ENCODE measurements around the gene SNX5.
A peak's percentile ranks its signal among the peaks of the same experiment; 100 is the strongest.

The SNX5 gene

DNA sequence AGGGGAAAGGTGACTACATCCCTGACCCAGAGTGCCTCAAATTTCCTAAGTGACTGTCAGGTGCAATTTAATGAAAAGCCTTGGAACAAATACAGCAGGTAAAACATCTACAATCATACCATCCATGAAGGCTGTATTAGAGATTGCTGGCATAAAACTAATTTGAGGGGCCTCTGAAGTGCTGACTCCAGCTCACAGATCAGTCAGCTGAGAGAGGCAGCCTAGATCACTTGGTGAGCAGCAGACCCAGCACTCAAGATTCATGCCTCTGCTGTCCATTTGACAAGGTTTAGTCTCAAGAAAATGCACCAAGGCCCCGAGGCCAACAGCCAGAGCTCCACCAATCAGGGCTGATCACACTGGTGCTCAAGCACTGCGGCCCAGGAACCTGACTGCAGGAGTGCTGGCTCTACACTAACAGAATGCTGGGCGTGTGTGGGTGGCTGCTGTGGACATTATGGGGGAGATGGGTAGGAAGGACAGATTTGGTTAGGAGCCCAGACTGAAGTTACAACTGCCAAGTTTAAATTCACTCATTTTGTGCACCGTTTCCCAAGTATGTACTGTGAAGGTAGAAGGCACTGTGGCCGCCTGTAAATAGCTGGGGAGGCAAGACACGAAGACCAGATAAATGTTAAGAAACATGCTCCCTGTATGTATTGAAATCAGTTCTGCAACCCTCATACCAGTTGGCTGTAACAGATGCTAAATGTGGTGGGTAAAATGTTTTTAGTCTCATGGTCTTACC is 28.2 kb downstream of the SNX5 start:
- no peak for DNase-seq

DNA sequence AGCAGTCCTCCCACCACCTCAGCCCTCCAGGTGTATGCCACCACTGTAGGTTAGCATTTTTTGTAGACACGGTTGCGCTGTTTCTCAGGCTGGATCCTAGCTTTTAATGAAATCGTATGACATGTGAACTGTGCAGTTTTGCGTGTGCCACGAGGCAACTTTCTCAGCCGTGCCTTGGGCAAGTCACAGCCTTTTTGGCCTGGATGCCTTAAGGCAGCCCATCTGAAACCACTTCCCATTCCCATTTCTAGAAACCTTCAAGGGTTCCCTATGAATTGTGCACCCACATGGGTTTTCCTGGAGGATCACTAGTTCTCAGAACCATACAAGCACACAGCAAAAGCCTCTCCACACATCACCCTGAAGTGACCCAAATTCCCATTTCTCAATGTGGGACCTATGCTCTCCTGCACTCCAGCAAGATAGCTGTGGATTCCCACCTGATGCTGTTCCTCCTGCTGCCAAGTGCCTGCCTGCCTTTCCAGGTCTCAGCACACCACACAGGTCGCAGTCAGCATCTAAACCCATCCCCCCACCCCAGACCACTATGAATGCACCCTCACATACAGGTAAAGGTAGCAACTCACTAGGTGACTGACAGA is 28.9 kb downstream of the SNX5 start:
- DNase-seq = no peak

DNA sequence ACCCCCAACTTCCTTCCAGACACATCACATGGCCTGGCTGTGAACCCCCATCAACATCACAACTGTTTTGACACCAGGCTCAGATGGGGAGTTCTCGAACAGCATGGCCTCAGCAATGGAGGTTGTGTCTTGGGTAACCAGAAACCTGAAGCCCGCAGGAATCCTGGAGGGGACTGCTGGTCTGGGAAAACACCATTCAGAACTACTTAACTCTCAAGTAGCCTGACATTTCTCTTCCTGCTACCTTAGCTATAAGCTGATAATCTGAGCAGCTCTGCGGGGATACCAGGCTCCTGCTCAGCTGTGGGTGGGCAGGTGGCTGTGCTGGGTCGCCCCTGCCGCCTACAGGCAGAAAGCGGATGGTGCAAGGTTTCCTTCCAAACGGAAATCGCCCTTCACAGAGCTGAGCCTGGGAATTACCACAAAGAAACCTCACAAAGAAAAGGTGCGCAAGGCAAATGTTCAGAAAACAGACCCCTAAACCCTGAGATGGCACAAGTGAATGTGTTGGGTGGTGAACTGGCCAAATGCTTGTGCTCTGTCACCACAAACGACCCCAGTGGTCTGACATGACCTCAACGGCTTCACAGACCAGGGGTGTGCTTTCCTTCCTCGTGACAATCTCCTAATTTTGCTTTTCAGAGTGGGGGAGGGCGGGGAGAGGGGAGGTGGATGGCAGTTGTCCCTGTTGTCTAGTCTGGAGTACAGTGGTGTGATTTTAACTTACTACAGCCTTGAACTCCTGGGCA is 29.5 kb downstream of the SNX5 start:
- peak in 4 of 5 experiments; percentile 10 to 66 (median 38) for DNase-seq

DNA sequence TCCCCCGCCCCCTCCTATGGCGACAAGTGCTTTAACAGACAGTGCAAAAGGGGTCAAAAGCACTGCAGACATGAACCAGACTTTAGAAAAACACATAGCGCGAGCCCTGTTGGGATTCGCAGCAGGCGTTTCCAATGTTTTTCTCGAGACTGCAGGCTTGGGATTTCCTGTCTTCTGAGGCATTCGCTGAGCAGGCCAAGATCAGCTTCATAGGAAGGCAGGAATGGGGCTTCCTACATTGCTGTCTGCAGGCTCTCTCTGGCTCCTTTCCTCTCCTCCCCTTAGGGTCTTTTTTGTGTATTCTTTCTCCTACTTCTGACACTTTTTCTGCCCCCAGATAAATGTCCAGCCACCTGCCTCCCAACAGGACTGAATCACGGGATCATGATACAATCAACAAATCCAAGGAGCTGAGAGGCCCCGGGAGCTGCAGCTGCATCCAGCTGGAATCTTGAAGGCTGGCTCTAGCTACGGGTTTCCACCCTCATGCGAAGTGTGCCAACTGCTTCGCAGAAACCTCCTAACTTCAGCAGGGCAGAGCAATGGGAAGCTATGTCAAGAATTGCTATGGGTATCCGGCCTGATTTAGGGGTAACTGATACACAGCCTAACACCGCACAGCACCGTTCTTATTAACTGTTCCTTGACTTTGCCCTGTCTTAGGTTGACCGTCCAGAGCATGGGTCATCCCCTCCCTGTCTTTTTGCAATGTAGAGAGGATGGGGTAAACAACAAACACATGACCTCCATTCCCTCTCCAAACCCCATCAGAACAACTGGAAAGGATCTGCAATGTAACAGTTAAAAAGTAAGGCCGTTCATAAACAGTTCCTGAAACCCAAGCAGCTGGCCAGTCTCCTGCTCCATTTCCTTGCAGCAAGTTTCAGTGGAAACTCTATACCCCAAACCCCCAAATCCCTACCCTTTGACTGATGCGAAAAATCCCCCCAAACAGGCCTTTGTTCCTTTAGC is 31.5 kb downstream of the SNX5 start:
- no peak for DNase-seq

DNA sequence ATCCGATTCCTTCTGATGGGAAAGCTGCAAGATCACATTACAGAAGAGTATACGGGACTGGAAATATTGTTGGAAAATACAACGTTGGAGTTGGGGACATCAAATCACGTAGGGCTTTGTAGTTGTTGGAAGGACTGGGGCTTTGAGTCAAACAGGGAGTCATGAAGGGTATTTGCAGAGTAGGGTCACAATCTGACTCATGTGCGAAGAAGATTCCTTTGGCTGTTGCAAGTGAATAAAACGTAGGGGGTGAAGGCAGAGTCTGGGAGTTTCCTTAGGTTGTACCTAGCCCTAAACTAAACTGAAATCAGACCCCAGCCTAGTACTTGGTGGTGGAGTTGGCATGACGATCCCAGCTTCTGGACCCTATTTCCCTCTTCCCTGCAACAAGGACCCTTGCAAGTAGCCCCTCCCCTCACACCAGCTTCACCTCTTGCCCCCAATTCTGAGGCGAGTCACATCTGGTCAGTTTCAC is 32.3 kb downstream of the SNX5 start:
- DNase-seq = no peak

DNA sequence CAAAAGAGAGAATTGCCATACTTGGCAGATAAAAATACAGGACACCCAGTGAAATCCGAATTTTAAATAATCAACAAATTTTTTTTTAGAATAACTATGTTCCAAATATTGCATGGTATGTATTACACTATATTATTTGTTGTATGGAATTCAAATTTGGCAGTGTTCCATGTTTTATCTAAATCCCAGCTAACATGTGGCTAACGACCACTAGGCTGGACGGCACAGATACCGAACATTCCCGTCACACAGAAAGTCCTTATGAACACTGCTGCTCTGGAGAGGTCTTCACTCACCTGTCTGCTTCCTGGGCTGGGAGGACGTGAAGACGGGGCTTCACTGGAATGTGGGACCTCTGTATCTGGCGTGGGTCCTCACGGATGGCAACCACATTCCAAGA is 32.8 kb downstream of the SNX5 start:
- no peak for DNase-seq

DNA sequence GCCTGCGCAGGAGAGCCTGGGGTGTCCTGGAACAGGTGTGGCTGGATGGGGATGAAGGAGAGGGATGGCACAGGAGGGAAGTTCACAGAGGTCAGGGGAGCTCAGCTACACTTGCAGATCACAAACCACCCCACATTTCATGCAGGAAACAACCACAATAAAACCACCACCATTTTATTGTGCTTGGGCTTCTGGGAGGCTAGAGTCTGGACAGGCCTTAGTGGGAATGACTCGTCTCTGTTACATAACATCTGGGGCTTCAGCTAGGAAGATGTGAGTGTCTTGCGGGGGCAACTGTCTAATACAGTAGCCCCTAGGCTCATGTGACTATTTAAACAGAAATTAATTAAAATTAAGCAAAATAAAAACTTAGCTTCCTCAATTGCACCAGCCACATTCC is 33.4 kb downstream of the SNX5 start:
- DNase-seq = no peak

DNA sequence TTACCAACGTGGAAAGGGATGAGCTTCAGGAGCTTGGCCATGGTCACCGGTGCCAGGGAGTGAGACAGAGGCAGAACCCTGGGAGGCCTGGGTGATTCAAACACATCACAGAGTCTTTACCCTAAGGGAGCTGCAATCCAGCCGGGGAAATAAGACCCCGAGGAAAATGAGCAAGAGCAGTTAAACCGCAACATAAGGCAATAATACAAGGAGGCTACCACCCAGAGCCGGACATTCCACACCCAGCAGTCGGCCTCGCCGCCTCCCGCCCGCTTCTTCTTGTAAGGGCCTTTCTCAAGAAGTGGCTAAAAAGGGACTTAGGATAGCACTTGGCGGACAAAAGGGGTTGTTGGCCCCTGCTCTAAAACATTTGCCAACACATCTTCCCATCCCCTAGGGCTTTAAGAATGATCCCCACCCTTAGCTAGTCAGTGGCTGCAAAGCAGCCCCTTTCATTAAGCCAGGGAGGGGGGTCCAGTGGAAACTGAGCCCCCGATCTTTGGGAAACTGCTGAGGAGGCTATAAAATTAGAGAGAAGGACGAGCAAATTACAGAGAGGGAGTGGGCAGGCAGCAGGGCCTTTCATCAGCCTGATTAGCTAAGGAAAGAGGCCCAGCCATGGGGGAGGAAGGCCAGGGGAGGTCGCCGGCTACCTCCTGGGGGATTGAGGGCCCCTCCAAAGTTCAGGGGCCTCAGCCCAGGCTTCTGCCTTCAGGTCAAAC is 34.3 kb downstream of the SNX5 start:
- DNase-seq = no peak

DNA sequence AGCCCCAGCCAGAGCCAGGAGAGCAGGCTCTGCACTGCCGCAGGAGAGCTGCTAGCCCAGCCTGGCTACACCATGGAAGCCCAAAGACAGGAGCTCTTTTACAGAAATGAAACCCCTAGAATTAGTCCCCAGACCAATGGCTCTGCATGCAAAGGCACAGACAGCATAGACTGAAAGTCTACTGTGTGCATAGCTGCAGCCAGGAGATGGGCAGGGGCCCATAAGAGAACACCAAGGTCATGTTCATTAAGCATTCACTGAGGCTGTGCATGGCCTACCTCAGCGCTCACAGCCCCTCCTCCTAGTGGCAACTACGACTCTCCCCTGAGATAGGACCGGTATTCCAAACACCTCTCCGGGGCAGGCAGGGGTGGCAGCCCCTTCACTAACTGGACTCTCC is 34.9 kb downstream of the SNX5 start:
- no peak for DNase-seq

DNA sequence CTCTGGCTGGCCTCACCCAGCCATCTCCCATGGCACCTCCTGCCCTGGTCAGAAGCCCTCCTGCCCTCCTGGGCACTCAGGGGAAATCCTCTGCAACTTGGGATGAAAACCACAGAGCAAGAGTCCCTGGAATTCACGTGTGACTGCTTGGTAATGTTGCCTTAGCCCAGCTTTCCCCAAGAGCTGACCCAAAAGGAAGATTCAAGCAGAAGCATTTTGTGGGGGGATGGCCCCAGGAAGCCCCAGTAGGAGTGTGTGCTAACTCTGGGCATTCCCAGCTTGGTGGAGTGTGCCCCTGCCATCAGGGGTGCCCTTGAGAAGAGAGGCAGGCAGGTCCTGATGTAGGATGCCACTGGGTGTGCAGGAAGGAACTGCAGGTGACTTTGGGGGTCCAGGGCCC is 35.5 kb downstream of the SNX5 start:
- DNase-seq = no peak

DNA sequence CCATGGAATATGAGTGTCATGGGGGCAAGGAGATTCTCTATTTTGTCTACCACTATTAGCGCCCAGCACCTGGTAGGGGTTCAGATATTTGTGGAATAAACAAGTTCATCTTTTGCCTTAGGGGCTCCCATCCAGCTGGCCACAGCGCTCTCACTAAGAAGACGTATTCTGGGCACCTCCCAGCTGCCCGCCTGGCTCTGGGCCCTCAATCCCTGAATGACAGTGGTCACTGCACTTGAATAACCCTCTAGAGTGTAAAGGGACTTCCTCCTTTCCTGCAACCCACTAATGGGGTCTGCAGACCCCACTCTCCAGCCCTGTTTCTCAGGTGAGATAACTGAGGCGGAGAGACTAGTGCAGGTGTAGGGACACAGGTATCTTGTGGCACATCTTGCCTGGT is 36.2 kb downstream of the SNX5 start:
- no peak for DNase-seq

DNA sequence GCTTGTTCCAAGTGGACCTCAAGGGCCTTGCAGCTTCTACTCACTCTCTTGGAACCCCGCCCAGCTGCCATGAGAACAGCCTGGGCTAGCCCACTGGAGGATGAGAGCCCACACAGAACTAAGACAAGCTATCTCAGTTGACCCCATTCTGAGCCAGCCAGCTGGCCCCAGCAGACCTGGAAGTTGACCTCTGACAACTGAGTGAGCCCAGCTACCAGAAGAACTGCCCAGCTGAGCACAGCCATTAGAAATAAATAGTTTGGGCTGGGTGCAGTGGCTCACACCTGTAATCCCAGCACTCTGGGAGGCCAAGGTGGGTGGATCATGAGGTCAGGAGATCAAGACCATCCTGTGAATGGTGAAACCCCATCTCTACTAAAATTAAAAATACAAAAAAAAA is 37.1 kb downstream of the SNX5 start:
- DNase-seq = no peak

DNA sequence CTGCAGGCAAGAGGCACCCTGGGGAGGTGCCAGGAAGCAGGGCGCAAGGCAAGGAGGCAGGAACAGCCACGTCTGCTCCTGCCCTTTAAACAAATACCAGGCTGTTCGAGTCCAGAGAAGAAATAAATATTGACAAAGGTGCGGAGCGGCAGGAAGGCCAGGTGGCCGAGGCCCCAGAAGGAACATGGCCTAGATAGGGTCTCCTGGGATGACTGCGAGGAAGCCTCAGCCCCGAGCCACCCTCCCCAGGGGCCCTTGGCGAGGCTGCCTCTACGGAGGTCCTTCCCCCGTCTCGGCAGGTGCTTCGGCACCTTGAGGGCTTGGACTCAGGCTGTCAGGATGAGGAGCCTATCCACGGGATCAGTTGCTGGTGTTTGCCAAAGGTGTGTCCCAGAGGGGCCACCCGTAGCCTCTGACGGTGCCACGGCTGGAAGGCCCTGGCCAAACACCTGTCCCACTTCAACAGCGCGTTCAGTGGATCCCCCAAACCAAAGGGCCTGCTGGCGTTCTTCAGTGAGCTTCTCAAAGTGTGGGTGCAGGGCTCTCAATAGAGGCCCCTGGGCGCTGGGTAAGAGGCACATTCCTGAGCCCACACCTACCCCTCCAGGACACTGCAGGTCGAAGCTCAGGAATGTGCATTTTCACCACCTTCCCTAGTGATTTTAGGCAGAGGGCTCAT is 39.8 kb downstream of the SNX5 start:
- no peak for DNase-seq

DNA sequence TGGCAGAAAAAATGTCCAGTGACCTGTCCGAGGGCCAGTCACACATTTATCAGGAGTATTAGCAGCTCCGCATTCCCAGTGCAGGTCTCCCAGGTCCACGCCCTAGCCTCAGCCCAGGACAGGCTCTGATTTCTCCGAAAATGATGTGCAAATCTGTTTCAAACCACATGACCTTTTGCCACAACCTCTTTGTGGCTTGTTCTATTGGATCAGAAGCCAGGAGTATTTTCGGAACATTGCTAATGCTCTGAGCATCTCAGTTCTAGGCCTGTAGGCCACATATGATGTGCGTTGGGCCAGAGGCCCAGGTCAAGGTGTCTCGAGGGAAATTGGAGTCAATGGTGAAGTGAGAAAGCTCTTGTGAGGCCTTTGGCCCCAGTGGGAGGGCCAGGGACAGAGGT is 40.4 kb downstream of the SNX5 start:
- no peak for DNase-seq

DNA sequence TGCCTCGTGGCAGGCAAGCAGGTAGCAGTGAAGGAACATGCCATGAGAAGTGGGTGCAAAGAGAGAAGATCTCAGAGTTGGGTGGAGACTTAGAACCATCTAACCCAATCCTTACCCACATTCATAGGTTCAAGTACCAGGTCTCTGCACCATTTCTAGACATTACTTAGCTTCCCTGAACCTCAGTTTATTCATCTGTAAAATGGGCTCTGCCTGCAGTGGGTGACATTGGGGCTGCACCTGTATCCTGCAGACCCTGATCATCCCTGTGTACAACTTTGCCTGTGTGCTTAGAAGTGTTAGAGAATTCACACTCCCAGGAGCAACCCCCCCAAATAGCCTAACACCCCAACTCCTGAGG is 42.7 kb downstream of the SNX5 start:
- no peak for DNase-seq

DNA sequence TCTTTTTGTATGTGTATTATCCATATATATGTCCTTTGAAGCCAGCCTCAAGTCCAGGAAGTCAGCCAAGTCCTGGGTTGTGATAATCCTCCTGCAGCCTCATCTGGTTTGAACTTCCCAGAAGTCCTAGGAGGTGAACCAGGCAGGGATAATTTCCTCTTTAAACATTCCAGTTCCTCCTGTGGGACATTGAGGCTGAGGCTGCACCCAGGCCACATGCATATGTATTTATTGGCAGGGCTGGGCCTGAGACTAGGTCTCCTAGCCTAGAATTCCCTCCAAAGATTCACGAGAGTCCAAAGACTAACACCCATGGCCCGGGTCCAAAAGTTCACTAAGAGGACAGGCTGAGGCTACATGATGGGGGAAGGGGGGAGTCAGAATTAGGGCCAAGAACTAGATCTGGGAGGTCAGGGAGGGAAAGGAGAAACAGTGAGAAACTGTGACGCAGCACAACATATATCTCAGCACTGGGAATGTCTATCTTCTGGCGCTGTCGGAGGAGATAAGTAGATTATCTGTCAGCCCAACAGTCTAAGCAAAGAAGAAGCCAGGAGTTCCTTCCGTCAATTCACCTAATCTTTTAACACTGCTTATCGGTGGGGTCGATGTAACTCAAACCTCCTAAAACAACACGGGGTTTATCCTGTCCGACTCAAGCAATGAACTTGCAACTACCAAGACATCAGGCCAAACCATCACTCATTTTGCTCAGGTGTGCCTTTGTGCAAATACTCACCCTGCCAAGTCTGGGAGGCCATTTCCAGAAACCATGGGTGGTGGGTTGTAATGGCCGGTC is 43.3 kb downstream of the SNX5 start:
- no peak for DNase-seq

DNA sequence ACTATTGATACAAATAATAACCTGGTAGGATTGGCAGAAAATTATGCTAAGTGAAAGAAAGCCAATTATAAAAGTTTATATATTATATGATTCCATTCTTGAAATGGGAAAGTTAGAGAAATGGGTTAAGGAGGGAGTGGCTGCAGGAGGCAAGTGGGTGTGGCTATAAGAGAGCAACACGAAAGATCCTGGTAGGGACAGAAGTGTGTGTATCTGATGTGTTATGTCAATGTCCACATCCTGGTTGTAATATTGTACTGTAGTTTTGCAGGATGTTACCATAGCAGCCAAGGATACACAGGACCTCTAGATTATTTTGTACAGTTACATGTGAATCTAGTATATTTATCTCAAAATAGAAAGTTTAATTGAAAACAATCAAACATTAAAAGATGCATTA is 46.8 kb downstream of the SNX5 start:
- no peak for DNase-seq

DNA sequence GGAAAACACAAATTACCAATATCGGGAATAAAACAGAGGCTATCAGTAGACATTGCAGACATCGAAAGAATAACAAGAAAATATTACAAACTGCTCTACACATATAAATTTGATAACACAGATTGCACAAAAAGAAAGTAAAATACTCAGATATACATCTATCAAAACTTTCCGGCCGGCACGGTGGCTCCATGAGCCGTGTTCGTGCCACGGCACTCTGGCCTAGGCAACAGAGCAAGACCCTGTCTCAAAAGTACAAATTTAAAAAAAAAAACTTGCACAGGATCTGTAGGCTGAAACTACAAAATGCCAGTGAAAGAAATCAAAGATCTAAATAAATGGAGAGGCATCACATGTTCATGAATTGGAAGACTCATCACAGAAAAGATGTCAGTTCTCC is 49.4 kb downstream of the SNX5 start:
- no peak for DNase-seq

DNA sequence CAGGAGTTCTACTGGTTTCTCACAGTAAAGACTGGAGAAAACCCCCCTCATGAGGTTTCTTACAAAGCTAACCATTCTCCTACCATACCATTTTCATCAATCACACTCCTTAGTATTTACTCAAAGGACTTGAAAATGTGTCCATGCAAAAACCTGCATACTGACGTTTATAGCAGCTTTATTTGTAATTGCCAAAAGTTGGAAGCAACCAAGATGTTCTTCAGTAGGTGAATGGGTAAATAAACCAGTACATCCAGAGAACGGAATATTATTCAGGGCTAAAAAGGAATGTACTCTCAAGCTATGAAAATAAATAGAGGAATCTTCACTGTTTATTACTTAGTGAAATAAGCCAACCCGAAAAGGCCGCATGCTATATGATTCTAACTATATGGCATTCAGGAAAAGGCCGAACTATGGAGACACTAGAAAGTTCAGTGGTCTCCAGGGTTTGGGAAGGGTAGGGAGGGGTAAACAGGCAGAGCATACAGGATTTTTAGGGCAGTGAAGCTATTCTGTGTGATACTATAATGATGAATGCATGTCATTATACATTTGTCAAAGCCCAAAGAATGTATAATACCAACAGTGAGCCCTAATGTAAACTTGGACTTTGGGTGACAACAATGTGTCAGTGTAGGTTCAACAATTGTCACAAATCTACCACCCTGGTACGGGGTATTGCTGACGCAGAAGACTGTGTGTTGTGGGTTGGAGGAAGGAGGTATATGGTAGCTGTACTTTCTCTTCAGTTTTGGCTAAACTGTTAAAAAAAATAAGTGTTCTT is 50.6 kb downstream of the SNX5 start:
- no peak for DNase-seq

DNA sequence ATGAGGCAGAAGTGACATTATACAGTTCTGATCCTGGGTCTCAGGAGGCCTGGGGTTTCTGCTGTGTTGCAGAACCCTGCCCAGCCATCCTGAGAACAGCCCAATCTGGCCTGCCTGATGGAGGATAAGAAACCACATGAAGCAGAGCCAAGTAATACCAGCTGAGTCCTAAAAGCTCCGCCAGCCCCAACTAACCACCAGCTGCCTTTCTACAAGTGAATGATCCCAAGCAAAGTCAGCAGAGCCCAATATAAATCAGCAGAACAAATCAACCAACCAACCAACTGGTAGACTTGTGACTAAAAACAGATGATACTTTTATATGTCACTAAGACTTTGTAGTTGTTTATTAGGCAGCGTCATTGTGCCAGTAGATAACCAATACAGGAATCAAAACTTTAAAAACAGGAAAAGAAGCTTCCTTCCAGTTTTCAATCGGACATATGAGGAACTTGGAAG is 52.1 kb downstream of the SNX5 start:
- peak in 1 of 5 experiments; percentile 30 for DNase-seq

All from T-helper 2 cell (primary cell).